IPS-20b (cell line): ENCODE measurements around the gene PDILT.
"Not testable (repeated sequence)": the region's sequence is repeated elsewhere in the genome, so short reads cannot be mapped to it uniquely, and the experiment has no call there.

Experiments used
- H3K27ac ChIP-seq: one replicate; pipeline ENCODE4 v1.5.1; 2013; ENCODE audit warnings: low read length
- H3K27me3 ChIP-seq: 2 replicates; pipeline ENCODE4 v1.6.1; 2013; ENCODE audit warnings: mild to moderate bottlenecking, low read length, inconsistent platforms; ENCODE audit not compliant: insufficient read depth
- H3K36me3 ChIP-seq: 2 replicates; pipeline ENCODE4 v1.6.1; 2013; ENCODE audit warnings: low read depth, mild to moderate bottlenecking, inconsistent platforms, low read length, moderate library complexity; ENCODE audit not compliant: insufficient read depth
- H3K4me1 ChIP-seq: 2 replicates; pipeline ENCODE4 v1.6.1; 2013; ENCODE audit warnings: mild to moderate bottlenecking, control low read depth, inconsistent platforms, low read length, moderate library complexity; ENCODE audit not compliant: insufficient read depth
- H3K4me3 ChIP-seq: 2 replicates; pipeline ENCODE4 v1.5.1; 2013; ENCODE audit warnings: mild to moderate bottlenecking, low read length, inconsistent platforms
- H3K9ac ChIP-seq: 2 replicates; pipeline ENCODE4 v1.6.1; 2013; ENCODE audit warnings: low read depth, mild to moderate bottlenecking, inconsistent platforms, low read length, moderate library complexity
- H3K9me3 ChIP-seq: 2 replicates; pipeline ENCODE4 v1.6.1; 2013; ENCODE audit warnings: mild to moderate bottlenecking, low read depth, low read length, inconsistent platforms; ENCODE audit not compliant: insufficient read depth

The PDILT gene

GRCh38 chr16:20329392-20330138 lies 75.0 kb downstream of the PDILT start:
- Histone ChIP-seq H3K4me1 (no peaks in the 10 kb centered on the region), H3K4me3 (no peak overlapping the region), H3K27ac (no peak overlapping the region)

GRCh38 chr16:20327444-20328041 lies 77.0 kb downstream of the PDILT start, which contains the start of gene GP2:
Gene GP2, minus strand, starts transcription at chr16:20327513. Its CDS starts 1,082 bp downstream, at chr16:20326431.
- Histone ChIP-seq H3K4me1 (no peaks in the 10 kb centered on the region), H3K9ac (no peak within 1 kb of the TSS), H3K36me3 (no peaks in the 10 kb centered on the region), H3K4me3 (no peak within 1 kb of the TSS), H3K27me3 (no peaks in the 10 kb centered on the region), H3K27ac (no peak within 1 kb of the TSS), H3K9me3 (no peaks in the 10 kb centered on the region)

More at GRCh38 chr16:20329392-20330138, 75.0 kb downstream of the PDILT start:
- Histone ChIP-seq H3K9me3 (no peaks in the 10 kb centered on the region), H3K27me3 (no peaks in the 10 kb centered on the region), H3K36me3 (no peaks in the 10 kb centered on the region), H3K9ac (no peak overlapping the region)

- Histone ChIP-seq H3K36me3 (no peaks in the 10 kb centered on the region), H3K27ac (no peak overlapping the region), H3K4me3 (no peak overlapping the region), H3K9ac (no peak overlapping the region), H3K4me1 (no peaks in the 10 kb centered on the region), H3K27me3 (no peaks in the 10 kb centered on the region), H3K9me3 (no peaks in the 10 kb centered on the region)
Measured at GRCh38 chr16:20326321-20326720, 78.2 kb downstream of the PDILT start.

- Histone ChIP-seq H3K9me3 (no peaks in the 10 kb centered on the region), H3K4me1 (no peaks in the 10 kb centered on the region), H3K27me3 (no peaks in the 10 kb centered on the region), H3K27ac (no peak overlapping the region), H3K36me3 (no peaks in the 10 kb centered on the region), H3K4me3 (no peak overlapping the region), H3K9ac (no peak overlapping the region)
Measured at GRCh38 chr16:20325005-20325404, 79.5 kb downstream of the PDILT start.

DNA sequence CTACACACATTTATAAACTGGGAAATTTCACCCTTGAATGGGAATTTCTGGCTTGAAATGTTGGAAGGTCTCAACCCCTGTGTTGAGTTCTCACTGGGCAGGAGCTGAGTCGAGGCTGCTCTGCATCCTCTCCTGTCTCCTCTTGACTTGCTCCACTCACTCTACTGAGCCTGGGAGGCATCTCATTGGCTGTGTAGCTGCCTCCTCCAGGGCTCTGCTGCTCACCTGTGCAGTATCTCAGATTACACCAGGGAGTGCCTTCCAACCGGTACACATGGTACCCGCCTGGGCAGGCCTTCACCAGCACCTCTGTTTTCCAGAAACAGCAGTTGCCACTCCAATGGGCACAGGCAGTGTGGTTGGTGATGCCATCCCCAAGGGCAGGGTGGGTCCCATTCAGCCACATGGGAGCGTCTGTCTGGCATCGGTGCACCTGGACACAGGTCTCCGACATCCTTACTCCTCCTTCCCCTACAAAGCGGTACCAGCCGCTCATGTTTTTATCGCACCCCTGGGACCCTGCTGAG lies 80.9 kb downstream of the PDILT start:
- H3K4me3 ChIP-seq: no peak overlapping the region
- no peaks in the 10 kb centered on the region for H3K4me1 ChIP-seq
- no peak overlapping the region for H3K27ac ChIP-seq
- H3K9ac ChIP-seq: no peak overlapping the region
- H3K27me3 ChIP-seq: no peaks in the 10 kb centered on the region
- H3K36me3 ChIP-seq: no peaks in the 10 kb centered on the region
- H3K9me3 ChIP-seq: no peaks in the 10 kb centered on the region

- H3K36me3 ChIP-seq: no peaks in the 10 kb centered on the region
- no peaks in the 10 kb centered on the region for H3K27me3 ChIP-seq
- H3K4me1 ChIP-seq: no peaks in the 10 kb centered on the region
- no peak overlapping the region for H3K4me3 ChIP-seq
- no peaks in the 10 kb centered on the region for H3K9me3 ChIP-seq
- no peak overlapping the region for H3K9ac ChIP-seq
- no peak overlapping the region for H3K27ac ChIP-seq
Measured at GRCh38 chr16:20322696-20323095, 81.8 kb downstream of the PDILT start.

DNA sequence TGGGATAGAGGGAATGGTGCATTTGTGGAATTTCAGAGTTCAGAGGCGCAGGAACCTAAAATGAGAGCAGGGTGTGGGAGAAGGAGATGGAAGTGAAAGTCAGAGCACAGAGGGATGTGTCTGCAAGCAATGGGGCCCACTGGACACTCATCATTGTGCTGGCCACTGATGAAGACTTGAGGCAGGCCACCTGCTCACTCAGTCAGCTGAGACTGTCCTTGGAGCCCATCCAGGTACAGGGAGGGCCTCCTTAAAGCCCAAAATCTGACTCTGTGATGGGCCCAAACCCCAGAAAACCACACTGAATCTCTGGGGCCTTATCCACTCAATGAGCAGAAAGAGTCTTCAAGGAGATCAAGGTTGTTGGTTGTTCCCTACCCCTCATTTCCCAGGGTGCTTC lies 82.9 kb downstream of the PDILT start:
- Histone ChIP-seq H3K36me3 (no peaks in the 10 kb centered on the region), H3K4me3 (no peak overlapping the region)

GRCh38 chr16:20321051-20321450 lies 83.5 kb downstream of the PDILT start:
- not testable (repeated sequence) for H3K4me1 ChIP-seq, H3K27ac ChIP-seq, H3K36me3 ChIP-seq

More for the DNA sequence above, 82.9 kb downstream of the PDILT start:
- Histone ChIP-seq H3K4me1 (no peaks in the 10 kb centered on the region), H3K9me3 (no peaks in the 10 kb centered on the region), H3K27me3 (no peaks in the 10 kb centered on the region), H3K9ac (no peak overlapping the region), H3K27ac (no peak overlapping the region)

DNA sequence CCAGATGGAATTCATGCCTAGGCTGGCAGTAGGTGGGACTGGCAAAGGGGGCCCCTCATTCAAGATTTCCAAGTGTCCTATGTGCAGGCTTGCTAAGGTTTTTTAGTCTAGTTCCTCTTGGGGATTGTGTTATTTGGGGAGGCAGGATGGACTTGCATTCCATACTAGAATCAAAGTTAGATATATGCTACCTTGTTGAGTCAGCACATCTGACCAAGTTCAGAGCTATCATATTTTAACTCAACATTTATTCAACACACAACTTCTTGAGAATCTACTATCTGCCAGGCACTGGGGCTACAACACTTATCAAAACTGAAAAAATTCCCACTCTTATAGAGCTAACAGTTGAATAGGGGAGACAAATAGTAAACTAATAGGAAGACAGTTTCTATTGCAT lies 83.9 kb downstream of the PDILT start:
- Histone ChIP-seq H3K27me3 (no peaks in the 10 kb centered on the region), H3K36me3 (no peaks in the 10 kb centered on the region), H3K9ac (no peak overlapping the region), H3K9me3 (no peaks in the 10 kb centered on the region), H3K4me3 (no peak overlapping the region), H3K4me1 (no peaks in the 10 kb centered on the region), H3K27ac (no peak overlapping the region)

More at GRCh38 chr16:20321051-20321450, 83.5 kb downstream of the PDILT start:
- not testable (repeated sequence) for H3K9me3 ChIP-seq, H3K27me3 ChIP-seq, H3K9ac ChIP-seq, H3K4me3 ChIP-seq

DNA sequence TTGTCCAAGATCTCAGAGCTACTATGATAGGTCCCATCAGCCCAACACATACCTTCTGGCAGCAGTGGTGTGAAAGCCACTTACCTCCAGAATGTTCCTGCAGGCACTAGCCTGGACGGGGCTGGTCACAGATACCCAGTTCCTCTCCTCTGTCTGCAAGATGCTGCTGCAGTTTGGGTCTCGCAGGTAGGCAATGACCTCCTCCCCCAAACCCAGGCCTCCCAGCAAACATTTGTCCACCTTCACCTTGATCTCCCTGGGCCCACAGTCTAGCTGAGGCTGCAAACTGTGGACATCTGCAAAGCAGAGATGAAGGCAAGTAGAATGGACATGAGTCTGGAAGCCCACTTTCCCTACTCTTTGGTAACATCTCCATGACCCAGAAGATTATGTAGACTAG lies 84.4 kb downstream of the PDILT start:
- Histone ChIP-seq H3K27ac (no peak overlapping the region), H3K4me3 (no peak overlapping the region), H3K36me3 (no peaks in the 10 kb centered on the region)

DNA sequence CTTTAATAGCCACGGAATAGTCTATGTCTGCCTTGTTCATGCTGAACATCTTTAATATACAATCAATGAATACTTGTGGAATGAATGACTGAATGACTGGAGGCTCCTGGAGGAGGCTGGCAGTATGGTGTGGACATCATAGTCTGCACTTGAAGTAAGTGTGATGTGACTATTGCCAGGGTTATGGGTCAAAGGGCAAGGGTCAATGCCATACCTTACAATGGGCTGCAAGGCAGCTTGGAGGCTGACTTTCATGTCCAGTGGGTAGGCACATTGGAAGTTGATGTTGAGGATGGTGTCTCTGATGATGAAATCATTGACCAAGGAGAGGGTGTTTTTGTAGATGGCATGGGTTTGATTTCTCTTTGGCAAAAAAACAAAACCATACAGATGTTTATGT lies 85.1 kb downstream of the PDILT start:
- Histone ChIP-seq H3K9me3 (no peaks in the 10 kb centered on the region), H3K27ac (no peak overlapping the region), H3K27me3 (no peaks in the 10 kb centered on the region), H3K36me3 (no peaks in the 10 kb centered on the region), H3K9ac (no peak overlapping the region), H3K4me1 (no peaks in the 10 kb centered on the region; the same call in 1 of the 2 replicates), H3K4me3 (no peak overlapping the region)

More for the DNA sequence above, 84.4 kb downstream of the PDILT start:
- H3K4me1 ChIP-seq: no peaks in the 10 kb centered on the region; the same call in 1 of the 2 replicates
- H3K27me3 ChIP-seq: no peaks in the 10 kb centered on the region
- no peak overlapping the region for H3K9ac ChIP-seq
- H3K9me3 ChIP-seq: no peaks in the 10 kb centered on the region

GRCh38 chr16:20318437-20318836 lies 86.1 kb downstream of the PDILT start:
- H3K36me3 ChIP-seq: no peaks in the 10 kb centered on the region
- H3K4me3 ChIP-seq: no peak overlapping the region
- H3K9ac ChIP-seq: no peak overlapping the region

More at GRCh38 chr16:20318437-20318836, 86.1 kb downstream of the PDILT start:
- Histone ChIP-seq H3K27me3 (no peaks in the 10 kb centered on the region), H3K9me3 (no peaks in the 10 kb centered on the region), H3K4me1 (no peaks in the 10 kb centered on the region; the same call in 1 of the 2 replicates), H3K27ac (no peak overlapping the region)
